ENCODE measurements around the gene DYNC1H1.

Gene DYNC1H1

GRCh38 chr14:101945171-101945570, 19.2 kb upstream of the DYNC1H1 start:
- H3K36me3 ChIP-seq (ENCODE audit: insufficient read depth), result no peaks in the 10 kb centered on the region
- H2AFZ ChIP-seq (ENCODE audit: low read depth), result no peak overlapping the region
- peaks cover 10% of the 10 kb centered on the region for H3K4me1 ChIP-seq (ENCODE audit: low read depth, poor library complexity, severe bottlenecking)
- no peak overlapping the region for H3K27ac ChIP-seq
- H3K4me2 ChIP-seq, result no peak overlapping the region
- H3K27me3 ChIP-seq (ENCODE audit: insufficient read depth, low read depth), result peaks cover 5% of the 10 kb centered on the region; the same call in 1 of the 2 replicates
- no peak overlapping the region for H3K4me3 ChIP-seq (IDR thresholded peaks at IDR 0.05; ENCODE audit: insufficient read depth, low read depth, low read length)
- H4K20me1 ChIP-seq (ENCODE audit: insufficient read depth), result no peaks in the 10 kb centered on the region
- H3K9ac ChIP-seq, result no peak overlapping the region
- TF ChIP-seq, protein P1, sequence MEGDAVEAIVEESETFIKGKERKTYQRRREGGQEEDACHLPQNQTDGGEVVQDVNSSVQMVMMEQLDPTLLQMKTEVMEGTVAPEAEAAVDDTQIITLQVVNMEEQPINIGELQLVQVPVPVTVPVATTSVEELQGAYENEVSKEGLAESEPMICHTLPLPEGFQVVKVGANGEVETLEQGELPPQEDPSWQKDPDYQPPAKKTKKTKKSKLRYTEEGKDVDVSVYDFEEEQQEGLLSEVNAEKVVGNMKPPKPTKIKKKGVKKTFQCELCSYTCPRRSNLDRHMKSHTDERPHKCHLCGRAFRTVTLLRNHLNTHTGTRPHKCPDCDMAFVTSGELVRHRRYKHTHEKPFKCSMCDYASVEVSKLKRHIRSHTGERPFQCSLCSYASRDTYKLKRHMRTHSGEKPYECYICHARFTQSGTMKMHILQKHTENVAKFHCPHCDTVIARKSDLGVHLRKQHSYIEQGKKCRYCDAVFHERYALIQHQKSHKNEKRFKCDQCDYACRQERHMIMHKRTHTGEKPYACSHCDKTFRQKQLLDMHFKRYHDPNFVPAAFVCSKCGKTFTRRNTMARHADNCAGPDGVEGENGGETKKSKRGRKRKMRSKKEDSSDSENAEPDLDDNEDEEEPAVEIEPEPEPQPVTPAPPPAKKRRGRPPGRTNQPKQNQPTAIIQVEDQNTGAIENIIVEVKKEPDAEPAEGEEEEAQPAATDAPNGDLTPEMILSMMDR (conservative IDR thresholded peaks at IDR 0.05; ENCODE audit: low read depth, low read length), result no peak
- peaks cover 9% of the 10 kb centered on the region; the same call in 1 of the 2 replicates for H3K79me2 ChIP-seq (ENCODE audit: insufficient read depth, low read depth)

DNA sequence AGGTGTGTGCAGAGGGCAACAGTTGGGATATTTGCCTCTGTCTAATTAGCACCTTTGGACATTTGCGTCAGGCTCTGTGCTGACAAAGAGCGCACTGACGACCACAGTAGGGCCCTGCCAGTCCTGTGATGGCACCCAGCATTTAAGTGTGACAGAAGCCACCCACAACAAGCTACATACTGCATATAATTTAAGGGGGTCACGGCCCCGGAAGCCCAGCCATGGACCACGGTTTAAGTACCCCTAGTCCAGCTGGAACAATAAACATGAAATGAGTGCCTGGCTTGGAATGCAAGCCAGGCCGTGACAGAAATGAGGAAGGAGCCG, 16.8 kb upstream of the DYNC1H1 start:
- H3K27ac ChIP-seq, result peak overlapping the region; percentile 67
- H3K27me3 ChIP-seq (ENCODE audit: insufficient read depth, low read depth), result peaks cover 2% of the 10 kb centered on the region; the same call in 1 of the 2 replicates
- peak overlapping the region; percentile 52 for H3K4me2 ChIP-seq
- H3K79me2 ChIP-seq (ENCODE audit: insufficient read depth, low read depth), result peaks cover 9% of the 10 kb centered on the region; the same call in 1 of the 2 replicates
- peak overlapping the region; percentile 77; the same call in 1 of the 2 replicates for H2AFZ ChIP-seq (ENCODE audit: low read depth)
- no peaks in the 10 kb centered on the region for H4K20me1 ChIP-seq (ENCODE audit: insufficient read depth)
- TF ChIP-seq, protein P1 (conservative IDR thresholded peaks at IDR 0.05; ENCODE audit: low read depth, low read length), result no peak
- peak overlapping the region; percentile 82 for H3K9ac ChIP-seq
- H3K4me3 ChIP-seq (IDR thresholded peaks at IDR 0.05; ENCODE audit: insufficient read depth, low read depth, low read length), result no peak overlapping the region
- H3K4me1 ChIP-seq (ENCODE audit: low read depth, poor library complexity, severe bottlenecking), result peaks cover 10% of the 10 kb centered on the region
- H3K36me3 ChIP-seq (ENCODE audit: insufficient read depth), result no peaks in the 10 kb centered on the region

DNA sequence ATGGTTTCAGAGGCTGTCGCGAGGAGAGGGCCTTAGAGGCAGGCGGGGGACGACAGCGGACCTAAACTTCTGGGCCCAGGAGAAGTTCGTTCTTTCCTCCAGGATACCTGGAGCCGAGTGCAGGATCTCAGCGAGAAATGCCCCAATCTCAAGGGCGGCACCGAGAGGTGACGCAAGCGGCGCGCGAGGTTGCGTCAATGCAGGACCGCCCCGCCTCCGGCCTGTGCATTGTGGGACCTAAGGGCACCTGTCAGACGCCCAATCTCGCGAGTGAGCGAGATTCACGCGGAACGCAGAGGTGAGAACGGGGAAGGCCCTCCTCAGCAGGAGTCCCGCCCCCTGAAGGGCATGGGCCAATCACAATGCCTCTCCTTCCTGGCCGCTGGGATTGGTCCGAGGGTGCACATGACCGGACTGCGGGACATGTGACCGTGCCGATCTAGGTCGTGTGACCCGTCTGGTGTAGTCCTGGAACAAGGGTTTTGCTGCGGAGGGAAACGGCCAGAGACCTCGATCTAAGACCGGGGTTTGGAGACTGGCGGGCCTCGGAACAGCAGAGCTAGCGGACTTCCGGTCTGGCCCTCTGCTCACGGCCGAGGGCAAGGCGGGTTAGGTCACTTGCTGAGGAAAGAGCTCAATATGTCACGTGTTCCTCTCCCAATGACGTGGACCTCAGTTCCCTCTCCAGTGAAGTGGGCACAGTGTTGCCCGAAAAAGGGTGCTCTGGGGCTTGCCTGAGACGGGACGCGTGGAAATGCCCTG, 16.3 kb upstream of the DYNC1H1 start:
- H3K4me1 ChIP-seq (ENCODE audit: low read depth, poor library complexity, severe bottlenecking), result peaks cover 10% of the 10 kb centered on the region
- peak overlapping the region; percentile 63 for H3K4me2 ChIP-seq
- H2AFZ ChIP-seq (ENCODE audit: low read depth), result peak overlapping the region; percentile 84
- TF ChIP-seq, protein P1 (conservative IDR thresholded peaks at IDR 0.05; ENCODE audit: low read depth, low read length), result no peak
- no peaks in the 10 kb centered on the region for H4K20me1 ChIP-seq (ENCODE audit: insufficient read depth)
- H3K4me3 ChIP-seq (IDR thresholded peaks at IDR 0.05; ENCODE audit: insufficient read depth, low read depth, low read length), result no peak overlapping the region
- H3K36me3 ChIP-seq (ENCODE audit: insufficient read depth), result no peaks in the 10 kb centered on the region
- H3K9ac ChIP-seq, result peak overlapping the region; percentile 82
- H3K27ac ChIP-seq, result peak overlapping the region; percentile 69
- no peaks in the 10 kb centered on the region; the same call in 1 of the 2 replicates for H3K27me3 ChIP-seq (ENCODE audit: insufficient read depth, low read depth)
- H3K79me2 ChIP-seq (ENCODE audit: insufficient read depth, low read depth), result peaks cover 9% of the 10 kb centered on the region; the same call in 1 of the 2 replicates

GRCh38 chr14:101948666-101949216, 15.6 kb upstream of the DYNC1H1 start:
- Histone ChIP-seq H3K9ac (peak overlapping the region; percentile 82), H3K27me3 (ENCODE audit: insufficient read depth, low read depth) (no peaks in the 10 kb centered on the region; the same call in 1 of the 2 replicates), H3K27ac (peak overlapping the region; percentile 69), H4K20me1 (ENCODE audit: insufficient read depth) (no peaks in the 10 kb centered on the region), H3K4me1 (ENCODE audit: low read depth, poor library complexity, severe bottlenecking) (peaks cover 10% of the 10 kb centered on the region), H3K4me2 (peak overlapping the region; percentile 63), H3K36me3 (ENCODE audit: insufficient read depth) (no peaks in the 10 kb centered on the region), H3K4me3 (IDR thresholded peaks at IDR 0.05; ENCODE audit: insufficient read depth, low read depth, low read length) (no peak overlapping the region), H2AFZ (ENCODE audit: low read depth) (peak overlapping the region; percentile 84), H3K79me2 (ENCODE audit: insufficient read depth, low read depth) (peaks cover 9% of the 10 kb centered on the region; the same call in 1 of the 2 replicates)
- TF ChIP-seq, protein P1 (conservative IDR thresholded peaks at IDR 0.05; ENCODE audit: low read depth, low read length), result no peak

Data from KMS-11 (cell line).